ENCODE results near the gene MIGA2.

The MIGA2 gene

GRCh38 chr9:129072171-129072570, 35.7 kb downstream of the MIGA2 start:
- TF ChIP-seq CTCF (IDR thresholded peaks at IDR 0.05; ENCODE audit: low read depth, low read length): no peak
- no peak overlapping the region for H3K4me3 ChIP-seq (ENCODE audit: low read depth, low read length)
- no peak for DNase-seq (ENCODE audit: low read depth, low spot score)
- in situ Hi-C loops (cut with HindIII; ENCODE audit: low sequenced_read_pairs): no loop called here

GRCh38 chr9:129073404-129073803, 37.0 kb downstream of the MIGA2 start:
- no peak overlapping the region for H3K4me3 ChIP-seq (ENCODE audit: low read depth, low read length)
- DNase-seq (ENCODE audit: low read depth, low spot score): no peak
- TF ChIP-seq CTCF (IDR thresholded peaks at IDR 0.05; ENCODE audit: low read depth, low read length): no peak
- in situ Hi-C loops (cut with HindIII; ENCODE audit: low sequenced_read_pairs): no loop called here

GRCh38 chr9:129074106-129074505, 37.7 kb downstream of the MIGA2 start:
- TF ChIP-seq CTCF (IDR thresholded peaks at IDR 0.05; ENCODE audit: low read depth, low read length): no peak
- no peak overlapping the region for H3K4me3 ChIP-seq (ENCODE audit: low read depth, low read length)
- no peak for DNase-seq (ENCODE audit: low read depth, low spot score)
- in situ Hi-C loops (cut with HindIII; ENCODE audit: low sequenced_read_pairs): no loop called here

- no peak for DNase-seq (ENCODE audit: low read depth, low spot score)
- H3K4me3 ChIP-seq (ENCODE audit: low read depth, low read length): no peak overlapping the region
- no peak for TF ChIP-seq CTCF (IDR thresholded peaks at IDR 0.05; ENCODE audit: low read depth, low read length)
- in situ Hi-C loops (cut with HindIII; ENCODE audit: low sequenced_read_pairs): no loop called here
Observed at GRCh38 chr9:129075996-129076639, 39.7 kb downstream of the MIGA2 start.

- in situ Hi-C loops (cut with HindIII; ENCODE audit: low sequenced_read_pairs): no loop called here
- DNase-seq (ENCODE audit: low read depth, low spot score): no peak
- no peak for TF ChIP-seq CTCF (IDR thresholded peaks at IDR 0.05; ENCODE audit: low read depth, low read length)
- no peak overlapping the region for H3K4me3 ChIP-seq (ENCODE audit: low read depth, low read length)
Observed at GRCh38 chr9:129076640-129077037, 40.2 kb downstream of the MIGA2 start.

GRCh38 chr9:129077236-129077635, 40.8 kb downstream of the MIGA2 start:
- H3K4me3 ChIP-seq (ENCODE audit: low read depth, low read length): no peak overlapping the region
- no peak for DNase-seq (ENCODE audit: low read depth, low spot score)
- no peak for TF ChIP-seq CTCF (IDR thresholded peaks at IDR 0.05; ENCODE audit: low read depth, low read length)
- in situ Hi-C loops (cut with HindIII; ENCODE audit: low sequenced_read_pairs): no loop called here

Data from astrocyte of the spinal cord (primary cell).